PC-3 (cell line): Measurements from ENCODE around the gene PANK4. TPM values are rescaled to one million over a fixed set of nuclear protein-coding genes. Genes with fewer than 3 reads are reported as not detected.

Experiments
- ATAC-seq: fragments of 200-7000 bp; cut with Tn5 transposase; 2 replicates; pipeline ENCODE4 v1.9.1; 2020; ENCODE audit warnings: mild to moderate bottlenecking, moderate library complexity
- BruUV-seq: library from RNA; stranded (reverse); fragments of 400-500 nt; replicated peaks from 2 replicates; lab custom pipeline; 2021; lab: Mats Ljungman, UMichigan
- CTCF ChIA-PET: fragments of 300-600 bp; sonication (Branson Sonifier 250); formaldehyde crosslinking; loops from one replicate; lab custom pipeline; 2022; ENCODE audit warnings: antibody characterized with exemption; lab: Charles Lee
- POLR2A ChIA-PET: fragments of 300-600 bp; sonication (Branson Sonifier 250); formaldehyde crosslinking; loops from one replicate; lab custom pipeline; 2022; ENCODE audit warnings: antibody characterized with exemption; ENCODE audit not compliant: unreplicated experiment; lab: Charles Lee
- DNase-seq: peaks from one replicate; pipeline ENCODE4 v3.0.0-alpha.2; 2015
- H2AFZ ChIP-seq: fragments of 300-600 bp; sonication (generic); 2 replicates; pipeline ENCODE4 v1.6.0; 2016; ENCODE audit warnings: antibody characterized with exemption, low read length
- H3F3A ChIP-seq: fragments of 300-600 bp; sonication (generic); one replicate; pipeline ENCODE4 v1.6.0; 2017; ENCODE audit warnings: antibody characterized with exemption, low read length, control low read depth, mild to moderate bottlenecking; ENCODE audit not compliant: unreplicated experiment
- H3K27ac ChIP-seq: fragments of 300-600 bp; sonication (generic); 2 replicates; pipeline ENCODE4 v1.5.1; 2016; ENCODE audit warnings: mild to moderate bottlenecking, low read length
- H3K27me3 ChIP-seq: fragments of 300-600 bp; sonication (generic); 2 replicates; pipeline ENCODE4 v1.6.1; 2016; ENCODE audit warnings: low read length, mixed read lengths
- H3K36me3 ChIP-seq: fragments of 300-600 bp; sonication (generic); 2 replicates; pipeline ENCODE4 v1.6.1; 2016; ENCODE audit warnings: low read depth, mixed run types, low read length, mixed read lengths
- H3K4me1 ChIP-seq: fragments of 300-600 bp; sonication (generic); 2 replicates; pipeline ENCODE4 v1.5.1; 2016; ENCODE audit warnings: low read length; ENCODE audit not compliant: insufficient read depth
- H3K4me2 ChIP-seq: fragments of 300-600 bp; sonication (generic); 2 replicates; pipeline ENCODE4 v1.6.0; 2016; ENCODE audit warnings: low read length
- H3K4me3 ChIP-seq: fragments of 300-600 bp; sonication (generic); 2 replicates; pipeline ENCODE4 v1.5.1; 2016; ENCODE audit warnings: mild to moderate bottlenecking, low read length, mixed read lengths
- H3K79me2 ChIP-seq: fragments of 300-600 bp; sonication (generic); 2 replicates; pipeline ENCODE4 v1.6.1; 2017; ENCODE audit warnings: low read length, mixed read lengths
- H3K9ac ChIP-seq: fragments of 300-600 bp; sonication (generic); 2 replicates; pipeline ENCODE4 v1.6.0; 2016; ENCODE audit warnings: mild to moderate bottlenecking, low read length
- H3K9me2 ChIP-seq: fragments of 300-600 bp; sonication (generic); replicated peaks from 2 replicates; pipeline ENCODE4 v1.6.1; 2016; ENCODE audit warnings: mixed run types, low read length, mixed read lengths
- H3K9me3 ChIP-seq: fragments of 300-600 bp; sonication (generic); 2 replicates; pipeline ENCODE4 v1.6.1; 2016; ENCODE audit warnings: low read length, mixed read lengths
- H4K20me1 ChIP-seq: fragments of 300-600 bp; sonication (generic); 2 replicates; pipeline ENCODE4 v1.6.1; 2016; ENCODE audit warnings: low read length, mixed read lengths
- CTCF ChIP-seq: fragments of 300-600 bp; sonication (generic); conservative IDR thresholded peaks from 2 replicates; pipeline ENCODE4 v1.5.1; 2017; ENCODE audit warnings: antibody characterized with exemption, low read depth, mild to moderate bottlenecking, low read length
- EZH2 ChIP-seq: fragments of 300-600 bp; sonication (generic); IDR thresholded peaks from one replicate; pipeline ENCODE4 v1.6.1; 2017; ENCODE audit warnings: antibody characterized with exemption, mild to moderate bottlenecking, low read length; ENCODE audit not compliant: unreplicated experiment
- EZH2phosphoT487 ChIP-seq: fragments of 300-600 bp; sonication (generic); IDR thresholded peaks from 2 replicates; pipeline ENCODE4 v1.6.1; 2018; ENCODE audit warnings: mild to moderate bottlenecking, antibody characterized with exemption, low read length, borderline replicate concordance
- intact Hi-C: fragments of 100-400 bp; cut with micrococcal nuclease; formaldehyde crosslinking; loops from 2 replicates; pipeline ENCODE4 v1.9.0; 2023
- total RNA-seq: library from RNA; depleted of rRNA; stranded (reverse); fragments of >200 nt; gene quantifications from 2 replicates; pipeline ENCODE4 v1.2.3, GENCODE V29; 2014

Gene PANK4
- total RNA-seq, 1 experiment from 2014 or later: 69.4 TPM

- Histone ChIP-seq H3K4me2 (peak overlapping the region; percentile 72), H3K4me3 (peak overlapping the region; percentile 8; the same call in 1 of the 2 replicates), H3K79me2 (no peaks in the 10 kb centered on the region), H3K9ac (peak overlapping the region; percentile 37), H3K27ac (peak overlapping the region; percentile 66), H4K20me1 (no peaks in the 10 kb centered on the region), H3K27me3 (no peaks in the 10 kb centered on the region), H3F3A (no peaks in the 10 kb centered on the region), H3K36me3 (no peaks in the 10 kb centered on the region), H3K9me3 (no peaks in the 10 kb centered on the region), H2AFZ (no peak overlapping the region), H3K4me1 (peaks cover 22% of the 10 kb centered on the region), H3K9me2 (no peaks in the 10 kb centered on the region)
- ATAC-seq (peak; percentile 83), DNase-seq (peak; percentile 99)
- BruUV-seq: no TSS peak
- ChIA-PET CTCF (interaction anchor here (0.5 to 1.0 kb wide), 3 partner anchors 53 to 997 kb away, joined by 3 read pairs; no protein-coding TSS in a partner anchor), POLR2A (interaction anchor here (0.5 kb wide), 1 partner anchor 32 kb away, joined by 7 read pairs; no protein-coding TSS in a partner anchor)
- TF ChIP-seq EZH2 (no peak), EZH2phosphoT487 (peak; percentile 66; the same call in 1 of the 2 replicates), CTCF (no peak)
- intact Hi-C loops: loop anchor here (1.0 kb wide), 3 partner anchors 42 to 79 kb away; no protein-coding TSS in a partner anchor
These were observed 32.1 kb downstream of the PANK4 start for GRCh38 chr1:2494323-2494693.

GRCh38 chr1:2493691-2494322, 32.6 kb downstream of the PANK4 start:
- Histone ChIP-seq H3K36me3 (no peaks in the 10 kb centered on the region), H3F3A (no peaks in the 10 kb centered on the region), H3K9me2 (no peaks in the 10 kb centered on the region), H4K20me1 (no peaks in the 10 kb centered on the region), H3K9ac (peak overlapping the region; percentile 0; the same call in 1 of the 2 replicates), H2AFZ (no peak overlapping the region), H3K79me2 (no peaks in the 10 kb centered on the region), H3K27me3 (no peaks in the 10 kb centered on the region), H3K4me3 (peak overlapping the region; percentile 8; the same call in 1 of the 2 replicates), H3K9me3 (no peaks in the 10 kb centered on the region), H3K4me1 (peaks cover 20% of the 10 kb centered on the region), H3K27ac (peak overlapping the region; percentile 20), H3K4me2 (peak overlapping the region; percentile 72)
- no TSS peak for BruUV-seq
- ChIA-PET CTCF (interaction anchor here (0.5 to 1.0 kb wide), 4 partner anchors 53 to 997 kb away, joined by 3 to 4 read pairs (median 3); no protein-coding TSS in a partner anchor), POLR2A (interaction anchor here (0.6 kb wide), 1 partner anchor 33 kb away, joined by 5 read pairs; no protein-coding TSS in a partner anchor)
- TF ChIP-seq EZH2: no peak
- no peak for TF ChIP-seq EZH2phosphoT487
- TF ChIP-seq CTCF: no peak
- intact Hi-C loops: loop anchor here (1.0 kb wide), 3 partner anchors 42 to 79 kb away; no protein-coding TSS in a partner anchor
- DNase-seq: peak; percentile 33
- peak; percentile 61 for ATAC-seq
